Heart right ventricle (tissue), 16 donors: ENCODE data around the gene RABL6. TPM values are rescaled to one million over a fixed set of nuclear protein-coding genes. Genes with fewer than 3 reads are reported as not detected.

Experiments used
- ATAC-seq, 8 donors: fragments of 200-7000 bp; cut with Tn5 transposase; one replicate each; pipeline ENCODE4 v1.9.1; 2020; ENCODE audit warnings: mild to moderate bottlenecking in 8 of 8, moderate library complexity in 8 of 8, moderate number of reproducible peaks in 1 of 8
- DNase-seq, 2 donors: peaks; one replicate each; pipeline ENCODE4 v3.0.0-alpha.2; 2020
- H3K27ac ChIP-seq, 10 donors: fragments of 200-600 bp; sonication (generic) in 2 of 10; one replicate each; pipeline versions ENCODE4 v1.5.0 to v1.8.0; 2020 to 2022; ENCODE audit warnings: mild to moderate bottlenecking in 3 of 10
- H3K27me3 ChIP-seq, 7 donors: fragments of 200-600 bp; one replicate each; pipeline ENCODE4 v1.8.0; 2021 to 2022; ENCODE audit warnings: mild to moderate bottlenecking in 2 of 7
- H3K36me3 ChIP-seq, 9 donors: fragments of 200-600 bp; sonication (generic) in 1 of 9; one replicate each; pipeline versions ENCODE4 v1.5.0 to v1.8.0; 2020 to 2022; ENCODE audit warnings: mild to moderate bottlenecking in 2 of 9
- H3K4me1 ChIP-seq, 9 donors: fragments of 200-600 bp; sonication (generic) in 1 of 9; one replicate each; pipeline versions ENCODE4 v1.5.0 to v1.8.0; 2020 to 2022; ENCODE audit warnings: mild to moderate bottlenecking in 4 of 9
- H3K4me3 ChIP-seq, 10 donors: fragments of 200-600 bp; sonication (generic) in 2 of 10; one replicate each; pipeline versions ENCODE4 v1.5.0 to v1.8.0; 2020 to 2022; ENCODE audit warnings: mild to moderate bottlenecking in 7 of 10, moderate library complexity in 2 of 10
- H3K9me3 ChIP-seq, 11 donors: fragments of 200-600 bp in 10 of 11; sonication (generic) in 2 of 11; one replicate each; pipeline versions ENCODE4 v1.5.0 to v1.8.0; 2013 to 2022; ENCODE audit warnings: mild to moderate bottlenecking in 2 of 11, control low read depth in 1 of 11, moderate library complexity in 1 of 11
- CTCF ChIP-seq, 9 donors: fragments of 200-600 bp; sonication (generic) in 2 of 9; IDR thresholded peaks; one replicate each; pipeline versions ENCODE4 v1.5.0 to v1.8.0; 2021 to 2022; ENCODE audit warnings: antibody characterized with exemption in 9 of 9, mild to moderate bottlenecking in 5 of 9, moderate library complexity in 1 of 9
- WGBS, 2 donors: extraction: QIAGEN DNeasy Blood & Tissue Kit; methylation state at CpG; one replicate each; pipeline ENCODE4 v1.1.7; 2013; ENCODE audit warnings: inconsistent platforms in 1 of 2; 5-methylcytosine and 5-hydroxymethylcytosine counted together
- intact Hi-C, 10 donors: fragments of 100-400 bp; cut with DNase I; formaldehyde crosslinking; loops; one replicate each; pipeline versions ENCODE4 v1.11.1 to v1.14.2; 2022
- polyA plus RNA-seq, 2 donors: library from polyadenylated mRNA; stranded (reverse); fragments of 200-250 nt; gene quantifications; one replicate each; pipeline ENCODE4 v1.2.3, GENCODE V29; 2013
- total RNA-seq, 10 donors: library from RNA; stranded (reverse); fragmentation: NEBNext Ultra II Directional in 3 of 10; extraction: Animal tissue kit (Norgen Biotek cat#: 25700) in 3 of 10; gene quantifications; one replicate each; pipeline versions ENCODE4 v1.2.1 to v1.2.4, GENCODE V29; 2021 to 2023
- donor health status: Arrhythmogenic right ventricular cardiomyopathy.
- donor health status: ischemic (EF 13 %, LVEDD 7.1; RV severe dilation, severe dysfunction).
- donor health status: healthy with polysubstance abuse.
- donor health status: DM: no; HTN: yes; CAD: no.
- donor health status: DM: no; HTN: no; CAD: no.
- donor health status: ischemic (EF 25% LVEDD 6.9; RV normal size, moderate dysfunction).
- donor health status: ischemic (EF 25% LVEDD 5.7; RV mildly dilated, moderate dysfunction).
- donor health status: healthy.
- donor health status: DM: yes; HTN: yes; CAD: no.
- donor health status: Ischemic cardiomyopathy.
- donor health status: ischemic (EF 35%, LVEDD 5.7; RV mildly dilated, moderate dysfunction).
- donor health status: nonischemic (EF 11% LVEDD 7.7; RV severe dilation, severe dysfunction).
- donor health status: DM: yes; HTN: yes; CAD: no.
- donor health status: PGD.
- donor health status: ischemic (EF 29% LVEDD 5.4; RV normal size, mild dysfunction).
- donor health status: nonischemic (EF 23%, LVEDD 6.1; RV moderate dilation, normal function).

RABL6 gene
- total and polyA plus RNA-seq, 12 donors = 60.5 to 97.4 (median 66.6) TPM

- Histone ChIP-seq H3K9me3 (no peaks in the 10 kb centered on the region), H3K4me1 (peaks cover 13 to 48% (median 37%) of the 10 kb centered on the region in 9 donors), H3K27ac (peak within 1 kb of the TSS in 9 of 10 donors; percentile 83 to 95 (median 93)), H3K4me3 (peak within 1 kb of the TSS; percentile 80 to 99 (median 95)), H3K36me3 (peaks cover 0 to 14% (median 0%) of the 10 kb centered on the region in 9 donors), H3K27me3 (no peaks in the 10 kb centered on the region)
- ATAC-seq = peak; percentile 93 to 99 (median 98)
- WGBS, 2 donors = 1% methylated on average over 87 to 88 of the region's 88 CpGs
- peak; percentile 98 to 99 for DNase-seq
- intact Hi-C loops = loop anchor here in 6 of 10 donors (1.0 to 10.0 kb wide), 8 partner anchors 17 to 59 kb away; partner anchors contain the start of genes FBXW5 (in 2 of the 6), PHPT1 (in 2 of the 6), C8G (in 1 of the 6) and EDF1 (in 1 of the 6)
- peak in 2 of 9 donors; percentile 23 to 26 for TF ChIP-seq CTCF (IDR thresholded peaks at IDR 0.05)
Measured at GRCh38 chr9:136885950-136886578, 78.3 kb downstream of the RABL6 start, which contains the start of gene TRAF2. TSS of gene TRAF2 (plus strand) at chr9:136886516. CDS start at chr9:136898741, 12,225 bp downstream.

DNA sequence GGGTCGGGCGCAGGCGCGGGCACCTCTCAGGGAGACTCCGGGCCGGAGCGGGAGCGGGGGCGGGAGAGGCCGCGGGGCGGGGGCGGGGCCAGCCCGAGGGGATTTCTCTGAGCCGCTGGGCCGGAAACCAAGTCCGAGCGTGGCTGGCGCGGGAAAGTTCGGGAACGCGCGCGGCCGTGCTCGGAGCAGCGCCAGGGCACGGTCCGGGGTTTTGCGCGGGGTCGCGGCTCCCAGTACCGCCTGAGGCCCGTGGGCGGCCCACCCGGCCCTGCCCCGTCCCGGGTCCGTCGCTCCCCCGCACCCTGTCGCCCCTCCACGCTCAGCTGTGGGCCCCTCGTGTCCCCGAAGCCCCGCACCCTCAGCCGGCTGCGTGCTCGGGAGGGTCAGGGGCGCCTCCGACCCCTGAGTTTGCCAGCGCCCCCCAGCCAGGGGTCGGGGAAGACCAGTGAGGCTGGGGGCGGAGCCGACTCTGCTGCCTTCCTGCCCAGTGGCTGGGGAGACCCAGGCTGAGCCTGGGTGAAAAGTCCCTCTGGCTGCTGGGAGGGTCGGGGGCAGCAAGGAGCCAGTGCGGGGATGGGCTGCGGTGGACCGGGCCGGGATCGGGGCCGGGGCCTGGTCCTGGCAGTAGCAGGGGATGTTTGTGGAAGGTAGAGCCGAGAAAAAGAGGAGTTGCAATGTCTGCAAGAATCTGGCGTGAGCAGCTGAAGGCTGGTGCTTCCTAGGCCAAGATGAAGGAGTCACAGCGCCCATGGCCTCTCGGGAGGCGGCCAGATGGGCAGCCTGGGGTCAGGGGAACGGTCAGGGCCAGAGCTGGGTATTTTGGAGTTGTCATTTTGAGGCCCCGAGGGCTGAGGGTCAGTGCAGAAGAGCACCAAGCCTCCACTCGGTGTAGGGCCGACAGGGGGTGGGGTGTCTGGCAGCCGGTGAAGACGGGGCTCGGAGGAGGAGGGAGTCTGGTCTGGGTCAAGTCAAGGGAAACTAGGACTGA is 79.2 kb downstream of the RABL6 start:
- peaks cover 0 to 22% (median 0%) of the 10 kb centered on the region in 9 donors for H3K36me3 ChIP-seq
- no peak for DNase-seq
- peak in 6 of 8 donors; percentile 0 to 34 (median 8) for ATAC-seq
- peaks cover 12 to 41% (median 28%) of the 10 kb centered on the region in 9 donors for H3K4me1 ChIP-seq
- no peaks in the 10 kb centered on the region for H3K27me3 ChIP-seq
- 2% methylated on average over 65 to 76 of the region's 76 CpGs for WGBS, 2 donors
- intact Hi-C loops = loop anchor here in 6 of 10 donors (1.0 to 10.0 kb wide), 7 partner anchors 16 to 58 kb away; partner anchors contain the start of genes FBXW5 (in 2 of the 6), PHPT1 (in 2 of the 6) and C8G (in 1 of the 6)
- no peaks in the 10 kb centered on the region for H3K9me3 ChIP-seq
- H3K27ac ChIP-seq = peak overlapping the region in 9 of 10 donors; percentile 83 to 95 (median 93)
- peak overlapping the region; percentile 80 to 99 (median 95) for H3K4me3 ChIP-seq
- no peak for TF ChIP-seq CTCF (IDR thresholded peaks at IDR 0.05)

DNA sequence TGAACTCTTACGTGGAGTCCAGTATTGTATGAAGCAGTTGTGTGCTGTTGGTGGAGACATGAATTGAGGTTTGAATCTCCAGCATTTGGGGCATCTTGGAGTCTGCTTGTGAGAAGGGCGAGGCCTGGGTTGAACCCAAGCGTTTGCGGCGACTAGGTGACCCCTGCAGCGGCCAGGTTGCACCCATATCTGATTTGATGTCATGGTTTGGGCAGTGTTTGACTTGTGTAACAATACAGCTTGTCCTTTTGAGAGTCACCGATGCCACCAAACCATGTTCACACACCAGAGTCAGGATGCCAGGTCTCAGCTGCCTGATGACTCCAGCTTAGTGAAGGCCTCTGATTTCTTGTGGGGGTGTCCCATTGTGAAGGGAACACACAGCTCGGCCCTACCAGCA is 80.7 kb downstream of the RABL6 start:
- WGBS, 2 donors = 83 to 85% methylated on average over 8 of the region's 8 CpGs
- Histone ChIP-seq H3K9me3 (no peaks in the 10 kb centered on the region), H3K4me1 (peaks cover 8 to 27% (median 20%) of the 10 kb centered on the region in 9 donors), H3K27ac (no peak overlapping the region), H3K27me3 (no peaks in the 10 kb centered on the region), H3K36me3 (peaks cover 0 to 31% (median 0%) of the 10 kb centered on the region in 9 donors), H3K4me3 (no peak overlapping the region)
- no peak for TF ChIP-seq CTCF (IDR thresholded peaks at IDR 0.05)
- DNase-seq (no peak), ATAC-seq (no peak)
- intact Hi-C loops = loop anchor here in 5 of 10 donors (5.0 to 10.0 kb wide), 4 partner anchors 34 to 54 kb away; partner anchors contain the start of gene FBXW5 (in 1 of the 5)
